HEK293 (cell line): ENCODE data around the gene CCDC187.
A peak's percentile ranks its signal among the peaks of the same experiment; 100 is the strongest.

ENCODE experiments used
- CTCF ChIA-PET: fragments of 350-600 bp; formaldehyde crosslinking; extraction: SDS; loops from one replicate; lab custom pipeline; 2021; ENCODE audit warnings: antibody characterized with exemption; lab: Yijun Ruan, JAX
- POLR2A ChIA-PET: fragments of 300-600 bp; formaldehyde crosslinking; extraction: SDS; loops from one replicate; lab custom pipeline; 2020; ENCODE audit warnings: antibody characterized with exemption, inconsistent platforms; lab: Yijun Ruan, JAX
- H3K27ac ChIP-seq: fragments of 200-500 bp; sonication (Bioruptor generic); 2 replicates; pipeline ENCODE4 v1.5.1; 2014; ENCODE audit warnings: low read depth, low read length, control low read depth, inconsistent platforms; ENCODE audit errors: extremely low read depth
- H3K36me3 ChIP-seq, 2 experiments: fragments of 200-500 bp in 1 of 2; sonication (Bioruptor generic) in 1 of 2; 1 replicate in 1 of 2; 2 replicates in 1 of 2; pipeline ENCODE4 v1.5.1; 2014 to 2017; ENCODE audit warnings: inconsistent platforms in 2 of 2, low read length in 2 of 2; ENCODE audit not compliant: control insufficient read depth in 2 of 2, insufficient read depth in 1 of 2
- H3K4me1 ChIP-seq: fragments of 200-500 bp; sonication (Bioruptor generic); 2 replicates; pipeline ENCODE4 v1.5.1; 2014; ENCODE audit warnings: mild to moderate bottlenecking, low read length, inconsistent platforms; ENCODE audit not compliant: control insufficient read depth, insufficient read depth
- H3K4me3 ChIP-seq: 2 replicates; pipeline ENCODE4 v1.5.1; 2011; ENCODE audit warnings: low read depth, mild to moderate bottlenecking, control low read depth, low read length, moderate library complexity
- H3K9me3 ChIP-seq: fragments of 200-500 bp; sonication (Bioruptor generic); 2 replicates; pipeline ENCODE4 v1.5.1; 2014; ENCODE audit warnings: low read depth, low read length, inconsistent platforms; ENCODE audit not compliant: control insufficient read depth, insufficient read depth
- EGR2 ChIP-seq: fragments of 450-650 bp; formaldehyde crosslinking; IDR thresholded peaks from 2 replicates; pipeline ENCODE4 v1.5.1; 2016; ENCODE audit warnings: low read depth, missing biosample characterization, missing genetic modification characterization
- KLF1 ChIP-seq: fragments of 450-650 bp; formaldehyde crosslinking; IDR thresholded peaks from 2 replicates; pipeline ENCODE4 v1.5.1; 2016; ENCODE audit warnings: missing biosample characterization, missing genetic modification characterization
- KLF7 ChIP-seq: fragments of 450-650 bp; formaldehyde crosslinking; IDR thresholded peaks from 2 replicates; pipeline ENCODE4 v1.5.1; 2016; ENCODE audit warnings: missing biosample characterization, missing genetic modification characterization, borderline replicate concordance
- MYNN ChIP-seq: fragments of 450-650 bp; formaldehyde crosslinking; IDR thresholded peaks from 2 replicates; pipeline ENCODE4 v1.5.1; 2016; ENCODE audit warnings: missing biosample characterization, missing genetic modification characterization, borderline replicate concordance
- SCRT2 ChIP-seq: fragments of 450-650 bp; formaldehyde crosslinking; IDR thresholded peaks from 2 replicates; pipeline ENCODE4 v1.5.1; 2016; ENCODE audit warnings: missing biosample characterization, missing genetic modification characterization
- SP7 ChIP-seq: fragments of 450-650 bp; formaldehyde crosslinking; IDR thresholded peaks from 2 replicates; pipeline ENCODE4 v1.5.1; 2016; ENCODE audit warnings: missing biosample characterization, missing genetic modification characterization
- ZBTB10 ChIP-seq: fragments of 450-650 bp; formaldehyde crosslinking; IDR thresholded peaks from 2 replicates; pipeline ENCODE4 v1.5.1; 2016; ENCODE audit warnings: missing biosample characterization, missing genetic modification characterization
- ZFHX2 ChIP-seq: fragments of 450-650 bp; formaldehyde crosslinking; conservative IDR thresholded peaks from 2 replicates; pipeline ENCODE4 v1.5.1; 2016; ENCODE audit warnings: missing biosample characterization, missing genetic modification characterization
- ZNF155 ChIP-seq: fragments of 450-650 bp; formaldehyde crosslinking; IDR thresholded peaks from 2 replicates; pipeline ENCODE4 v1.5.1; 2016; ENCODE audit warnings: missing biosample characterization, missing genetic modification characterization
- ZNF26 ChIP-seq: fragments of 450-650 bp; formaldehyde crosslinking; IDR thresholded peaks from 2 replicates; pipeline ENCODE4 v1.5.1; 2016; ENCODE audit warnings: missing biosample characterization, missing genetic modification characterization
- ZNF280C ChIP-seq: fragments of 450-650 bp; formaldehyde crosslinking; IDR thresholded peaks from 2 replicates; pipeline ENCODE4 v1.5.1; 2016; ENCODE audit warnings: missing biosample characterization, missing genetic modification characterization
- ZNF341 ChIP-seq: fragments of 450-650 bp; formaldehyde crosslinking; IDR thresholded peaks from 2 replicates; pipeline ENCODE4; 2016; ENCODE audit warnings: low read depth, missing biosample characterization, missing genetic modification characterization
- ZNF513 ChIP-seq: fragments of 450-650 bp; IDR thresholded peaks from 2 replicates; pipeline ENCODE4 v1.5.1; 2018; ENCODE audit warnings: missing biosample characterization, missing genetic modification characterization
- ZNF561 ChIP-seq: fragments of 450-650 bp; IDR thresholded peaks from 2 replicates; pipeline ENCODE4 v1.5.1; 2018; ENCODE audit warnings: missing biosample characterization, missing genetic modification characterization, borderline replicate concordance

The CCDC187 gene

GRCh38 chr9:136242248-136242647 lies 61.6 kb downstream of the CCDC187 start:
- H3K4me1 ChIP-seq, result 0 out of 2 replicates have a peak, but pooled peaks cover 2% of the 10 kb centered on the region
- TF ChIP-seq ZNF513, result no peak
- peak; percentile 64 for TF ChIP-seq SCRT2
- TF ChIP-seq SP7 (tag by site-specific recombination), result no peak
- no peak overlapping the region for H3K4me3 ChIP-seq
- H3K27ac ChIP-seq, result no peak overlapping the region
- POLR2A ChIA-PET, result no interaction called here
- no peaks in the 10 kb centered on the region for H3K9me3 ChIP-seq
- CTCF ChIA-PET, result interaction anchor here (1.1 to 2.7 kb wide), 3 partner anchors 8 to 71 kb away, joined by 3 to 15 read pairs (median 4); no protein-coding TSS in a partner anchor
- H3K36me3 ChIP-seq, result peaks cover 0 to 13% of the 10 kb centered on the region in 2 experiments; a peak in 1 of 3 replicates

- H3K9me3 ChIP-seq, result no peaks in the 10 kb centered on the region
- peaks cover 0 to 20% of the 10 kb centered on the region in 2 experiments; a peak in 1 of 3 replicates for H3K36me3 ChIP-seq
- H3K27ac ChIP-seq, result no peak overlapping the region
- 0 out of 2 replicates have a peak, but pooled peaks cover 2% of the 10 kb centered on the region for H3K4me1 ChIP-seq
- ChIA-PET POLR2A (no interaction called here), CTCF (interaction anchor here (2.7 kb wide), 1 partner anchor 16 kb away, joined by 15 read pairs; no protein-coding TSS in a partner anchor)
- TF ChIP-seq ZFHX2 (tag by site-specific recombination), result peak; percentile 67
- TF ChIP-seq ZNF280C, result no peak
- no peak for TF ChIP-seq MYNN (tag by site-specific recombination)
- no peak for TF ChIP-seq KLF7 (tag by site-specific recombination)
- peak; percentile 55 for TF ChIP-seq EGR2 (tag by site-specific recombination)
- no peak for TF ChIP-seq ZNF561 (tag by site-specific recombination)
- TF ChIP-seq KLF1 (tag by site-specific recombination), result 0 out of 2 replicates have a peak, but pooled peaks have one; percentile 11
- H3K4me3 ChIP-seq, result no peak overlapping the region
Observed at GRCh38 chr9:136241542-136241941, 62.4 kb downstream of the CCDC187 start.

- TF ChIP-seq ZNF26 (tag by site-specific recombination) (no peak), ZNF341 (tag by site-specific recombination) (no peak), ZNF155 (no peak), ZBTB10 (no peak)
- H3K36me3 ChIP-seq, result peaks cover 0 to 26% of the 10 kb centered on the region in 2 experiments; a peak in 1 of 3 replicates
- H3K9me3 ChIP-seq, result no peaks in the 10 kb centered on the region
- H3K4me1 ChIP-seq, result no peaks in the 10 kb centered on the region
- ChIA-PET POLR2A (interaction anchor here (1.0 kb wide), 1 partner anchor 26 kb away, joined by 3 read pairs; no protein-coding TSS in a partner anchor), CTCF (interaction anchor here (1.3 kb wide), 1 partner anchor 13 kb away, joined by 5 read pairs; no protein-coding TSS in a partner anchor)
- no peak overlapping the region for H3K4me3 ChIP-seq
- no peak overlapping the region for H3K27ac ChIP-seq
Observed at GRCh38 chr9:136240941-136241340, 63.0 kb downstream of the CCDC187 start.
